GM21381 (cell line): ENCODE results near the gene VASN.
"Not testable (repeated sequence)": the region's sequence is repeated elsewhere in the genome, so short reads cannot be mapped to it uniquely, and the experiment has no call there.

Experiments
- ATAC-seq: cut with Tn5 transposase; IDR thresholded peaks from one replicate; pipeline ENCODE4 v1.9.1; 2021; ENCODE audit warnings: mild to moderate bottlenecking, moderate library complexity; ENCODE audit not compliant: unreplicated experiment

Gene VASN

DNA sequence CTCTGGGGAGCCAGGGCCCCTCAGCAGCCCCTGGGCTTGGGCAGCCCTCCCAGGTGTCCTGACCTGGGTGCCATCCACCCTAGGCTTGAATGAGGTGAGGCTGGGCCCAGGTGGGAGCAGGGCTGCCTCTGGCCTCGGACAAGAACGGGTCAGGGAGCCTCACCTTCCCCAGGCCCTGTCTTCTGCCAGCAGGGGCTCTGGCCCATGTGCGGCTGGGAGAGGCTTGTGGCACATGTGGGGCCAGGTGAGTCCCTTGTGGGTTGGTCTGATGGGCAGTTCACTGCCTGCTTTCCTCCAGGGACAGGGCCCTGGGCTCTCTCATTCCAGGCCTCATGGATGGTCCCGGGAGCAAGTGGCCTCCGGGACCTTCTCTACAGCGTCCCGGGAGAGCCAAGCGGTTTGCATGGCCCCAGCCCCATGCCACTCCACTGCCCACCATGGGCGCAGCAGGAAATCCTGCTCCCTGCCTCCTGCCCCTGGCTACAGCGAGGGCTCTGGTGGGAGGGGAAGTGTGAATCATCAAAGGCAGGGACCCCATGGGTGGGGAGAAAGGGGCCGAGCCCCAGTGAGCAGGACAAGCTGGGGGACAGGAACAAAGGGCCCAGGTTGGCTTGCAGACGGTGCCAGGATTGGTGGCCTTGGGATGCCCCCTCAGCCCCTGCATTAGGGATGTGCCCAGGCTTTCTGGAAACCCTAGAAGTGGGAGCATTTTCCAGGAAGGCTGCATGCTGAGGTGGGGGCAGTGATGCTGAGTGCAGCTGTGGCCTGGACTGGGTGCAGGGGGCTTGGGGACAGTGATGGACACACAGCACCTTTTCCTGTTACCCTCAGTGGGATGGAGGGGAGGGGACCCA, 12.2 kb downstream of the VASN start:
- ATAC-seq = no peak

DNA sequence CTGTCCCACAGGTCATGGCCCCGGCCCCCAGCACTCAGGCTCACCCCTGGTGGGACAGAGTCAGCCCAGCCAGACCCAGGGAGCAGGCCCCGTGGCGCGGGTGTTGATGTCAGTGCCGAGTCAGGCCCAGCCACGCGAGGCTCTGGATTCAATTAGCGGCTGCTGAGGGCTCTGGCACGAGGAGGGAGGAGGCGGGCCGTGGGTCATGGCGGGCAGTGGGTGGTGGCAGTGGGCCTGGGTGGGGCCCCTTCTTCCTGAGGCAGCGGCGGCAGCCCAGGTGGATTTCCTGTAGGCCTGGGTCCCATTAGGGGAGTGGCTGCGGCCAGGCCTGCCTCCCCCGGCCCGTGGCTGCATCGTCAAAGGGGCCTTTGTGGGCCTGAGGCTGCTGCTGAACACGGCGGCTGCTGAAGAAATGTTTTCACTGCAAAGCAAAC, 12.9 kb downstream of the VASN start:
- no peak for ATAC-seq

DNA sequence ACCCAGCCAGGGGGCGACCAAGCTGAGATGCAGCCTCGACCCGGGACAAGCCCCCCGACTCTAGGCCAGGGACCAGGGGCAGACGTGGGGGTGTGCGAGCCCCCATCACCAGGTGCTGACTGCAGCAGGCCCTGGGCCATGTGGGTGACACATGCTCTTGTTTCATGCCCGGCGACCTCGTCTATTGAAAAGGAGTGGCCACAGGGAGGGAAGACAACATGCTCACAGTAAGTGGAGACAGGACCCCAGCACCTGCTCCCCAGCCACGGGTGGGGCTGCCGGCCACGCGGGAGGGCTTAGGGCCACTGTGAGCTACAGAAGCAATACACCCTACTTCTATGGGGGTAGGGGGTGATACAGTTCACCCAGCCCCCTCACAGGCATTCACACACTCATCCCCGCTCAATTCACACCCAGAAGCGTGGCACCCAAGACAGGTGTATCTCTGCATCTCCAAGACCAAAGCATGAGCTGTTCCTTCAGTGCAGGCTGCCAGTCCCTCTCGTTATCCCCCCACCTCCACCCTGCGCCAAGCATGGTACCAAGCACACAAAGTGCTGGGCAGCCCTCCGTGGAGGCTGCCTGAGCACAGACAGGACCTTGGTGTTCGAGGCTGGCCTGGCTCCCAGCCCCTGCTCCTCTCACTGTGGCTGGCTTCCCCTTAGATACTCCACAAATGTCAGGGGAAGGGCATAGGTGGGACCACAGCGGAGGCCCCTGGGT, 13.6 kb downstream of the VASN start:
- no peak for ATAC-seq

DNA sequence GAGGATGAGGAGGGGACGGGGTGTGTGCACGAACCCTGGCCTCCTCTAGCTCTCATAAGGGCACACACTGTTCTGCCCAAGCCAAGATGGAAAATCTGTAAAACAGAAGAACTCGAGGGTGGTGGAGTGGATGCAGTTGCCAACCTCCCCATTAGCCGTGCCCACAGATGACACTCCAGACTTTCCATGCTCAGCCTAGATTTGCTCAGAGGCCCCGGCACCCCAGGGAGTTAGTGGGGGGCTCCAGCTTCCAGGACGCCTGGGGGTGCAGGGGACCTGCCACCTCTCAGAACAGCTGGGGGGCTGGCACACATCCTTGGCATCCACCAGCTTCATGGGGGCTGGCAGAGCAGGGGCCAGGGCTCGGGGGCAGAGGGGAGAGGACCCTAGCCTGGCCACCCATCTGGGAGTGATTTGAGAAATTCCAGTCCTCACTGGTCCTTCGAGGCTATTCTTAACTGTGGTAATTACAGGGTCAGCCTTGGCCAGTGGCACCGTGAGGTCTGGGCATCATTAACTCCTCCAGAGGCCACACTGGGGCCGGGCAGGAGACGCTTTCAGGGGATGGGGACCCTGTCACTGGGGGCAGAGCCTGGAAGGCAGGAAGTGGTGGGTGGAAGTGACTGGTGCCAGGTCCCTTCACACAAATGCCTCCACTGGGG, 14.3 kb downstream of the VASN start:
- no peak for ATAC-seq

DNA sequence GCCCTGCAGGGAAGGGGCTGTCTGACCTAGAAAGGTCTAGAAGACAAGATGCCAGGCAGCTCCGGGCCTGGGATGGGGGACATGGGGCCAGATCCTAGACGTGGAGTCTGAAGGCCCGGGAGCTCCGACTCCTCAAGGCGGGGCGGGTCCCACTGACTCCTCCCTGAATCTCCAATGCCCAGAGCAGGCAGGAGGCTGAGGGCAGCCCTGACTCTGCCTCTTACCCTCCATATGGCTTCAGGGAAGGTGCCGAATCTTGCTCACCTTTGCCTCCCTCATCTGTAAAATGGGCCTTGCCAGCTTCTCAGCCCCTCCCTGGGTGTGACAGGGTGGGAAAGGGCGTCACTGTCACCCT, 14.8 kb downstream of the VASN start:
- no peak for ATAC-seq

DNA sequence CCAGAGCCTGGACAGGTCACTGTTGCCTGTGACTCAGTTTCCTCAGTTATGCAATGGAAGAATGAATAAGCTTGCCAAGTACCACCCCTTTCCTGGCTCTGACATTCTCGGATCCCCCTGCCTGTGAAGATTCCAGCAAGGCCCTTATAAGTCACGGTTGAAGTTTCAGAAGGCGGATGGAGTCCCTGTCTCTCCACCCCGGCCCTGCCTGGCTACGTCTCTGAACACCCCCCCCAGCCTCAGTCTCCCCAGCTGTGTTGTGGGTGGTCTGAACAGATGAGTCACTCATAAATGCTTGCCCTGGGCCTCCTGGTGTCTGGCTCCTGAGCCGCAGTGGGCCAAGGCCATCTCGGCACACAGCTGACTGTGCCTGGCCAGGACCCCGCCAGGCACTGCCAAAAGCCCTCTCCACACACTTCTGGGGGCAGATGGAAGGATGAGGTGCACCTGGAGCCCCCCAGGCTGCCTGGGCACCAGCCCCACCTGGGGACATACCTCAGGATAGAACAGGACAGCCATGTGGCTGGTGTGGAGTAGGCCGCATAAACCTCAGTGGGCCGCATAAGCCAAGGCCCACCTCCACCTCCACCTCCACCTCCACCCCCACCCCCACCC, 15.4 kb downstream of the VASN start:
- no peak for ATAC-seq

DNA sequence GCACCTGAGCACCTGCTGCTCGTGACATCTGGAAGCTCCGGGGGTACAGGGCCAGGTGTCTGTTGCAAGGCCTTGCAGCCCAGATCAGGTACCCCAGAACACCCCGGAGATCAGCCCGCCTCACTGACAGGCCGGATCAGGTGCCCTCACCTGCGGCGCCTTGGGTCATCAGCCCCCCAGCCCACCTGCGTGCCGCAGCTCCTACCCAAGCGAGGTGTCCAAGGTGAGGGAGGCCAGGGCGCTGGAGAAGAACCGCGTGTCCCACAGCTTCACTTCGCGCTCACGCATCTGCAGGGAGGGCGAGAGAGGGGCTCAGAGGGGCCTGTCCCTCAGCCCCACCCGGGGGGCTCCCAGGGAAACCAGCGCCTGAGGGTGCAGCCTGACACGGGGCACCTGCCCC, 16.1 kb downstream of the VASN start:
- no peak for ATAC-seq

DNA sequence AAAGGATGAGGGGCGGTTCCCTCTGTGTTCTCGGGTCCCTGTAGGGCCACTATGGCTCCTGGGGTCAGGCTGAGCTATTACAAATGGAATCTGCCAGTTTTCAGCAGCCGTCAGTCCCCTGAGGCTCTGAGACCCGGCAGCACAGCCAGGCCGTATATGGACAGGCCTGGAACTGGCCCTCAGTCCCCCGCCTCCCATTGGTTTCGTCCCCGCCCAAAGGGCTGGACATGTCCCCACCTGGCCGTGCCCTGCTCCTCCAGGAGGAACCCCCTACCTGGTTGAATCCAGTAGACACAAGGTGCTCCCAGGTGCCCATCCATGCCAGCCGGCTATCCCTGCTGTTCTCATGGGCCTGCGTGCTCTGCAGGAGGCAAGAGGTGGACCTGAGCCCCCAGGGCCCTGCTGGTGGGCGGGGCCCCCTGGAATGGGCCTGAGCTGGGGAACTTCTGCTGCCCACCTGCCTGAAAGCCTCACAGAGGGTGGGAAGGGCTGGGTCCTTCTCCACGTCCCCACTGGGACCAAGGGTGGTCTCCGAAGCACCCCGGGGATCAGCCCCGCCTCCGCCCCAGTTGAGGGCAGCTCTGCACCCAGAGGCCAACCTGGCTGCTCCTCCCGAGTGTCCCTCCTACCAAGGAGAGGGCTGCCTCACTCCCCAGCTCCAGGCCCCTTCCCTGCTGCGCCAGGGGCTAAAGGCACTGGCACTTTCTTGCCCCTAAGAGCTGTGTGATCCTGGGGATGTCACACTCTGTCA, 16.8 kb downstream of the VASN start:
- no peak for ATAC-seq

DNA sequence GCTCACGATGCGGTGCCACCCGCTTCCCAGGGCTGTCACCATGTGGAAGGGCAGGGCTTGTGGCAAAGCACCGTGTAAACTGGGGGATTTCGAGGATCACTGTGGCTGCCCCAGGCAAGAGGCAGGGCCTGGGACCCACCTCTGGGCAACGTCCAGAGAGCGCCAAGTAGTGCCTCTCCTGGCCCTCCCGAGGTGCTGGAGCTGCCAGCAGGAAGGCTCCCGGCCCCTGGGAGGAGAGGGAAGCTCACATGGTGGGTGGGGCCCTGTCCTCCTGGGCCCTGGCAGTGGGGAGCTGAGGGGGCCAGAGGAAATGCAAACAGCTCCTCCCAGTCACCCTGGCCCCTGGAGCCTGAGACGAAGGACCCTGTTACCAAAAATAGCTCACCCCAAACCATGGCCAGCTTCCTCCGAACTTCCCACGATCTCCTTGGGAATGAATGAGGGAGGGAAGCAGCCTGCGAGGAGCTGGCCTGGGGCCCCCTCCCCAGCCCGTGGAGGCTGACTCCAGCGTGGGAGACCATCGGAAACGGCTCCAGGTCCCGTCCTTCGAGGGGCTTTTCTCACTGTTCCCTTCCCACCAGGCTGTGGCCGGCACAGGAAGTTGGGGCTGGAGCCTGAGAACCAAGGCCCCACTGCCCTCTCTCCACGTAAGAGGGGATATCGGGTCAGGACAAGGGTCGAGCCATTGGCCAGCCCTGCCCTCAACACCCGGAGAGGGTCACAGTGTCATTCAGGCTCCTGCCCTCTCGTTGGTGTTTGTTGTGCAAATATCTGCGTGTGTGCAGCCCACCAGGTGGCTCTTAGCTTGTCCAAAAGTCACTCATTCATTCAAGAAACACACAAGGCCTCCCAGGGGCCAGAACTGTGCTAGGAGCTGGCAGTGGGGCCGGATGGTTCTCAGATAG, 17.7 kb downstream of the VASN start:
- no peak for ATAC-seq

DNA sequence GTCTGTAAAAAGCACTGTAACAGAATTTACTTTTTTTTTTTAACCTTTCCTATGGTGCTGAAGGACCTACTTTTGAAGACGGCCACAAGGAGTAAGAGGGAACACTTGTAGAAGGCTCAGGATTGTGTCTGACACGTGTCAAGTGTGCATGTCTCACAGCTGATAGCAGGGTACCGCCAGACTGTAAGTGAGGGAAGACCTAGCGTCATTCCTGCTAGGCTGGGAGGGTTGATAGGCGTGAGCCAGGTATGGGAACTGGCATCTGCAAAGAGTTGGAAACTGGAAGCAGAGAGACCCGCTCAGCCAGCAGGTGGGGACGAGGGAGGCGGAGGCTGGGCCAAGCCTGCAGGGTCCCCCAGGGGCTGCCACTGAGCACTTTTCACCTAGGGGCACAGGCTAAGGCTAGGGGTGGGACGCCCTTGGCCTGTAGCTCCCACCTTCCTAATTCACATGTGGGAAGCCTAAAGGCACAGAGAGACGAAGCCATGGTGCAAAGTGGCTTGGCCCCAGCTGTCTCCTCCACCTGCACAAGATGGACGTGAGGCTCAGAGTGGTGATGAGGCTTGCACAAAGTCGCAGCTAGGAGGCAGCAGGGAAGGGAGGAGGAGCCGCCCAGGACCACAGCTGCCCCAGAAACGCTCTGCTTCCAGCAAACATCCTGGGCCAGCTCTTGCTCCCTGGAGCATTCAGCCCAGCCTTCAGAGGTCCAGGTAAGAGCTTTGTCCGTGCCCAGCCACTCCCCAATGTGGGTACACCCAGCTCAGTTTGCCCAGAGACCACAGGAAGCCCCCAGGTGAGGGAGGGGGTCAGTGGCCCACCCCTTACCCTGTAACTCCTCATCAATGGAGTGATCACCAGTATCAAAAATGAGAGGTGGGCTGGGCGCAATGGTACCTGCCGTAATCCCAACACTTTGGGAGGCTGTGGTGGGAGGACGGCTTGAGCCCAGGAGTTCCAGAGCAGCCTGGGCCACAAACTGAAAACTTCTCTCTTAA, 18.9 kb downstream of the VASN start:
- no peak for ATAC-seq

DNA sequence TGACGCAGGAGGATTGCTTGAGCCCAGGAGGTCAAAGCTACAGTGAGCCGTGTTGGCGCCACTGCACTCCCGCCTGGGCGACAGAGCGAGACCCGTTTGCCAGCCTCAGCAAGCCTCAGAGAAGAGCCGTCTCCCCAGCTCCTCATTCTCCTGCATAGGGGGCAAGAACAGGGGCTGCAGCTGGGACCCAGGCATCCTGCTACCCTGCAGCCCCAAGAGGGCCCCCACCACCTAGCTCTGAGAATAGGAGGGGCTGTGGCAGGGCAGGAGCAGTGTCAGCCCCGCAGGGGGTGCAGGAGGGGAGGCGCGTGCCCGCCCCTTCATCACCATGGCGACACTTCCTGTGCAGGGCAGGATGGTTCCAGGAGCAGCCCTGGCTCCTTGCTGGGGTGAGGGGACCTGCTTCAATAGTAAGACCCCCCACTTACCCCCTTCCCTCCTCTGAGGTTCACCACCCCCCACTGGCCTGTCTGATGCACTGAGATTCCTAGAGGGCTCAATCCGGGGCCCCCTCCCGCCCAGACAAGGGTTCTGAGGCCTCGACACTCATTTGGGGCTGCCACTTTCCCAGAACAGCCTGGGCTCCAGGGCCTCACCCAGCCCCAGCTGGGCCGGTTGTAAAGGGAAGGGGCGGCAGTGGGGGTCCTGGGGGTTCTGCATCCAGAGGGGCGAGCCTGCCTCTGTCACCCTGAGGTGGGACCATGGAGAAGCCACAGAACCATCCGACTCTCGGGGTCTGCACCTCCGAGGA, 20.2 kb downstream of the VASN start:
- no peak for ATAC-seq

DNA sequence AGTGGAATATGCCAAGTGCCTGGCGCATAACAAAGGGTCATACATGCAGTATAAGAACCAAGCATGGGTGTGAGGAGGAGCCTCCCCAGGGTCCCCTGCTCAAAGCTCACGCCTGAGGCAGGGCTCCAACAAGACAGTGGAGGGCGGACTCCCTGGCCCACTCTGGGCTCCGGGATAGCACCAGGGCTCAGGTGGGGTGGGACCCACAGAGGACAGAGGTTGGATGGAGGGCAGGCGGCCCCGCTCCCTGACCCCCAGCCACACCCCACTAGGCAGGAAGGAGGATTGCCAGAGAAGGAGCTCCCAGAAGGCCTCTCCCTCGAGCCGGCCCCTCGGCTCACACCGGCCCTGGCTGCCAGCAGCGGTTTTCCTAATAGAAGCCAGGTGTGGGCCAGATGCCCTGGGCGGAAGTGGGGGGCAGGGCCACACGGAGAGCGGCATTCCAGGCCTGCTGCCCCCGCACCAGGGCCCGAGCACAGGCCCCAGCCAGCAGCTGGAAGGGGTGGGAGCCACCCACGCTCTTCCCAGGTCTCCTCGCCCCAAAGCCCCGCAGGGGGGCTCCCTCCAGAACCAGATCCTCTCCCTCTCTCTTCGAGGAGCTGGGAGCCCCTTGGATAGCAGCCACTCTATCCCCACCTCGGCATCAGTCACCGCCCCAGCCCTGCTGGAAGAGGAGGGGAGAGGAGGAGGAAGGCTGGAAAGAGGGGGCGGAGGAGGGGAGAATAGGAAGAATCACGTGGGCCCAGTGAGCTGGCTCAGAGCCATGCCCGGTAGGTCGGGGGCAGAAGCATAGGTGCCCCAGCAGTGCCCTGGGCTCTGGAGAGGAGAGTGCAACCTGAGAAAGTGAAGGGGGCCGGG, 21.0 kb downstream of the VASN start:
- no peak for ATAC-seq

DNA sequence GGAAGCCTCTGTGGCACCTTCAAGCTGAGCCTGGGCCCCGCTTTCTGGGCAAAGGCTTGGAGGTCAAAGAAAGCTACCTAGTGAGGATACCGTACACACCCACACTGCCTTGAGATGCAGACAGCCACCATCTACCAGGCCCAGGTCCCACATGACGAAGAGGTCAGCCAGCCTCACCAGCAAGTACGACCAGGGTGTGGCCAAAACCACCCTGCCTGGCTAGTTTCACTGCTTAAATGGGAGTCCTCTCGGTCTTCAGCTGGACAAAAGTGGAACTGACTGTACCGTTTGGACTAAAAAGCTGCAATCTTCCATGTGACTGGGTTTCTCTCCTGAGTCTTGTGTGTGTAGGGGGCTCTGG, 21.6 kb downstream of the VASN start:
- no peak for ATAC-seq

DNA sequence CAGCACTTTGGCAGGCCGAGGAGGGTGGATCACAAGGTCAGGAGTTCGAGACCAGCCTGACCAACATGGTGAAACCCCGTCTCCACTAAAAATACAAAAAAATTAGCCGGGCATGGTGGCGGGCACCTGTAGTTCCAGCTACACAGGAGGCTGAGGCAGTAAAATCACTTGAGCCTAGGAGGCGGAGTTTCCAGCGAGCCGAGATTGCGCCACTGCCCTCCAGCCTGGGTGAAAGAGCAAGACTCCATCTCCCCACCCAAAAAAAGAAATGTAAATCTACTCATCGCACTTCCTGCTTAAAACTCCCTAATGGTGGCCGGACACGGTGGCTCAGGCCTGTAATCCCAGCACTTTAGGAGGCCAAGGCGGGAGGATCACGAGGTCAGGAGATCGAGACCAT, 22.2 kb downstream of the VASN start:
- not testable (repeated sequence) for ATAC-seq

DNA sequence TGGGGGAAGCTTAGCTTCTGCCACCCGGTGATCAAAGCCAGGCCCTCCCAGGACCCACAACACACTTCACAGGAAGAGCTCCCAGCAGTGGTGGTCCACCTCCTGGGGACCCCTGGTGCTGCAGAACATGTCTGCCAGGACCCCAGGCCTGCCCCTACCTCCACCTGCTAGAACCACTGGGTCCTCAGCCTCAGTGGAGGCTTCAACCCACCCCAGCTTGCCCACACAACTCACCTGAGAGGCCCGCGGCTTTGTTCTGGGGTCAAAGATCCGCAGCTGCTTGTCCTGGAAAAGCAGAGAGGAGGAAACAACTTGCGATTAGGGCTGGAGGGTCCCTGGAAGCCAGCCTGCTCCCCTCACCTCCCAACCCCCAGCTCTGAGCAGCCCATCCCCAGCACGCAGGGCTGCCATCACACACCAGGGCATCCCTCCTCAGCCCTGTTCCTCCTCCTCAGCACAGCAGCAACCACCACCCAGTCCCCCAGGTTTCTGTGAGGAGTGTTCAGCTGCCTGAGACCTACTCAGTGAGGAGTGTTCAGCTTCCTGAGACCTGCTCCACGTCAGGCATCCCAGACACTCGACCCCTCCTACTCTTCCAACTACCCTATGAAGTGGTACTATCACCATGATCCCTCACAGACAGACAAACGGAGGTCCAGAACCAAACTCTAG, 23.5 kb downstream of the VASN start:
- no peak for ATAC-seq

DNA sequence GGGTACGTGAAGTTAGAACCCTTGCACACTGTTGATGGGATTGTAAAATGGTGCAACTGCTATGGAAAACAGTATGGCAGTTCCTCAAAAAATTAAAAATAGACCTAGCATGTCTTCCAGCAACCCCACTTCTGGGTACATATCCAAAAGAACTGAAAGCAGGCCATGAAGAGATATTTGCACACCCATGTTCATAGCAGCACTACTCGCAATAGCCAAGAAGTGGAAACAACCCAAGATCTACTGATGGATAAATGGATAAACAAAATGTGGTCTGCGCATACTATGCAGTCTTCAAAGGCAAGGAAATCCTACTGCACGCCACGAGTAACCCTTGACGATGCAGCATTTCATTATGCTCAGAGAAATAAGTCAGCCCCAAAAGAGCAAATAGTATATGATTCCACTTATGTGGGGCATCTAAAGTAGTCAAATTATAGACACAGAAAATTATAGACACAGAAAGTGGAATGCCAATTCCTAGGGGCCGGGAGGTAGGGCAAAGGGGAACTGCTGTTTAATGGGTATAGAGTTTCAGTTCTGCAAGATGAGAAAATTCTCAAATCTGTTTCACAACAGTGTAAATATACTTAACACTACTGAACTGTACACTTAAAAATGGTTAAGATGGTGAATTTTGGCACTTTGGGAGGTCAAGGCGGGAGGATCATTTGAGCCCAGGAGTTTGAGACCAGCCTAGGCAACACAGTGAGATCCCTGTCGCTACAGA, 27.5 kb downstream of the VASN start:
- no peak for ATAC-seq
